ENCODE results near the gene CLN5. TPM values are rescaled to one million over a fixed set of nuclear protein-coding genes. Genes with fewer than 3 reads are reported as not detected.

CLN5 gene
- total RNA-seq, 1 donor from 2014 or later: 10.9 TPM

DNA sequence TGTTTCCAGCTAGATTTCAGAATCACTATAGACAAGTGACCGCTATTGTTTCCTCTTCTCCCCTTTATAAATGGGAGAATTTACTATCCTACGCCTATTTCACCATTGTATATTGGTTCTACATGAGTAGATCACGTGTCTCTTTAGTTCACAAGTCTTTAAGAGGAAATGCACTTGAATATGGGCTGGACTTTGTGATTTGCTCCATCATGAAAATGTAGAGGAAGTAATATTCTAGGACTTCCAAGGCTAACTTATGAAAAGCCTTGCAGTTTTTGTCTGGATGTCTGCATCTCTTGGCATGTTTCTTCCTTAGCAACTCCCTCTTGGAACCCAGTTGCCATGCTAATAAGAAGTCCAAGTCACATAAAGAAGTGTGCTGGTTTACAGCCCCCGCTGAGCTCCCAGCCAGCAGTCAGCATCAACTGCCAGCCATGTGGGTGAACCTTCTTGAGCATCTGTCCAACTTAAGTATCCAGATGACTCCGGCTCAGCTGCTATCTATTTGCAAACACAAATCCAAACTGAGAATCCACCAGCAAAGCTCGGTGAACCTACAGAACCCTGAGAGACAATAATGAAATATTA is 39.9 kb downstream of the CLN5 start:
- Mint-ChIP-seq H3K9me3 (ENCODE audit: unreplicated experiment) (no peaks in the 10 kb centered on the region), H3K4me1 (ENCODE audit: unreplicated experiment) (peaks cover 12% of the 10 kb centered on the region), H3K27ac (ENCODE audit: unreplicated experiment) (no peak overlapping the region), H3K4me3 (ENCODE audit: unreplicated experiment) (no peak overlapping the region), H3K27me3 (ENCODE audit: unreplicated experiment) (peaks cover 4% of the 10 kb centered on the region), H3K36me3 (ENCODE audit: low read depth, unreplicated experiment) (peaks cover 3% of the 10 kb centered on the region)
- no peak for DNase-seq (ENCODE audit: low spot score)
- TF ChIP-seq, protein P1, sequence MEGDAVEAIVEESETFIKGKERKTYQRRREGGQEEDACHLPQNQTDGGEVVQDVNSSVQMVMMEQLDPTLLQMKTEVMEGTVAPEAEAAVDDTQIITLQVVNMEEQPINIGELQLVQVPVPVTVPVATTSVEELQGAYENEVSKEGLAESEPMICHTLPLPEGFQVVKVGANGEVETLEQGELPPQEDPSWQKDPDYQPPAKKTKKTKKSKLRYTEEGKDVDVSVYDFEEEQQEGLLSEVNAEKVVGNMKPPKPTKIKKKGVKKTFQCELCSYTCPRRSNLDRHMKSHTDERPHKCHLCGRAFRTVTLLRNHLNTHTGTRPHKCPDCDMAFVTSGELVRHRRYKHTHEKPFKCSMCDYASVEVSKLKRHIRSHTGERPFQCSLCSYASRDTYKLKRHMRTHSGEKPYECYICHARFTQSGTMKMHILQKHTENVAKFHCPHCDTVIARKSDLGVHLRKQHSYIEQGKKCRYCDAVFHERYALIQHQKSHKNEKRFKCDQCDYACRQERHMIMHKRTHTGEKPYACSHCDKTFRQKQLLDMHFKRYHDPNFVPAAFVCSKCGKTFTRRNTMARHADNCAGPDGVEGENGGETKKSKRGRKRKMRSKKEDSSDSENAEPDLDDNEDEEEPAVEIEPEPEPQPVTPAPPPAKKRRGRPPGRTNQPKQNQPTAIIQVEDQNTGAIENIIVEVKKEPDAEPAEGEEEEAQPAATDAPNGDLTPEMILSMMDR (IDR thresholded peaks at IDR 0.05; ENCODE audit: unreplicated experiment): no peak

DNA sequence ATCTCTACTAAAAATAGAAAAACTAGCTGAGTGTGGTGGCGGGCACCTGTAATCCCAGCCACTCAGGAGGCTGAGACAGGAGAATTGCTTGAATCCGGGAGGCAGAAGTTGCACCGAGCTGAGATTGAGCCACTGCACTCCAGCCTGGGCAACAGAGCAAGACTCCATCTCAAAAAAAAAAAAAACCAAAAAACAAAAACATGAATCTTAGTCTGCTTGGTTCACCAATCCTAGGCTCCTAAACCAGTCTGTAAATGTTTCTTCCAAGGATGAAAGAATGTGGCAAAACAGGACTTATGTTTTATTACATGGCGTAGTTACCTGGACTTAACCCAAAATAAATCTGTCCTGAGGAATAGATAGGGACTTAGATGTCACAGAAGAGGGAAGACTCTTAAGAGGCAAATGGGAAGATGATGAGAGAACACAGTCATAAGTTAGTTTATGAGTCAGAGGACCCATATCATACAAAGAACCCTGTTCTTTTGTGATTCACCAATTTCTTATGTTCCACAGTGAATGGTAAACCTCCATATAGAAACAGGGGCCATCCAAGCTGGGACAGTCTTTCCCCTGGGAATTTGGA is 41.9 kb downstream of the CLN5 start:
- Mint-ChIP-seq H3K4me3 (ENCODE audit: unreplicated experiment) (no peak overlapping the region), H3K27ac (ENCODE audit: unreplicated experiment) (no peak overlapping the region), H3K36me3 (ENCODE audit: low read depth, unreplicated experiment) (no peaks in the 10 kb centered on the region), H3K27me3 (ENCODE audit: unreplicated experiment) (peaks cover 4% of the 10 kb centered on the region), H3K4me1 (ENCODE audit: unreplicated experiment) (peaks cover 2% of the 10 kb centered on the region), H3K9me3 (ENCODE audit: unreplicated experiment) (no peaks in the 10 kb centered on the region)
- no peak for DNase-seq (ENCODE audit: low spot score)
- TF ChIP-seq, protein P1 (IDR thresholded peaks at IDR 0.05; ENCODE audit: unreplicated experiment): no peak

DNA sequence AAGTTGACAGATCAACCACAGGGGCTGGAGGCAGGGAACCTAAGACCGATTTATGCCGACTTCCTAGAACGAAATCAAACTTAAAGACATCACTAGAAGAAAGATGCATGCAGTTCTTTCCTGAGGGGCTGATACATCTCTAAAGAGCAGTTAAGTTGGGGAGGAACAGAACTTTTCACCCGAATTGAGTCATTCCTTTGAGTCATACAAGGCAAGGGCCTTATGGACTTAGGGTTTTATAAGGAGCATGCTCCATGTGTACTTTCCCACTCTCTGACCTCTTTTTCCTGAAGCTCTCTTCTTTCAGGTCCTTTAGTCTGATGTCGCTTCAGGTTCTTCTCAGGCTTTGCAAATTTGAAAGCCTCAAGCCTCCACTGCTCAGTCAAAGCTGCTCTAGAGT is 43.0 kb downstream of the CLN5 start:
- Mint-ChIP-seq H3K4me3 (ENCODE audit: unreplicated experiment) (peak overlapping the region; percentile 31), H3K36me3 (ENCODE audit: low read depth, unreplicated experiment) (no peaks in the 10 kb centered on the region), H3K4me1 (ENCODE audit: unreplicated experiment) (peaks cover 5% of the 10 kb centered on the region), H3K27me3 (ENCODE audit: unreplicated experiment) (peaks cover 3% of the 10 kb centered on the region), H3K27ac (ENCODE audit: unreplicated experiment) (no peak overlapping the region), H3K9me3 (ENCODE audit: unreplicated experiment) (no peaks in the 10 kb centered on the region)
- TF ChIP-seq, protein P1 (IDR thresholded peaks at IDR 0.05; ENCODE audit: unreplicated experiment): no peak
- no peak for DNase-seq (ENCODE audit: low spot score)

GRCh38 chr13:77036279-77036678 is 44.4 kb downstream of the CLN5 start:
- Mint-ChIP-seq H3K9me3 (ENCODE audit: unreplicated experiment) (no peaks in the 10 kb centered on the region), H3K4me3 (ENCODE audit: unreplicated experiment) (no peak overlapping the region), H3K36me3 (ENCODE audit: low read depth, unreplicated experiment) (peaks cover 4% of the 10 kb centered on the region), H3K27me3 (ENCODE audit: unreplicated experiment) (peaks cover 2% of the 10 kb centered on the region), H3K4me1 (ENCODE audit: unreplicated experiment) (peaks cover 5% of the 10 kb centered on the region), H3K27ac (ENCODE audit: unreplicated experiment) (no peak overlapping the region)
- TF ChIP-seq, protein P1 (IDR thresholded peaks at IDR 0.05; ENCODE audit: unreplicated experiment): no peak
- no peak for DNase-seq (ENCODE audit: low spot score)

DNA sequence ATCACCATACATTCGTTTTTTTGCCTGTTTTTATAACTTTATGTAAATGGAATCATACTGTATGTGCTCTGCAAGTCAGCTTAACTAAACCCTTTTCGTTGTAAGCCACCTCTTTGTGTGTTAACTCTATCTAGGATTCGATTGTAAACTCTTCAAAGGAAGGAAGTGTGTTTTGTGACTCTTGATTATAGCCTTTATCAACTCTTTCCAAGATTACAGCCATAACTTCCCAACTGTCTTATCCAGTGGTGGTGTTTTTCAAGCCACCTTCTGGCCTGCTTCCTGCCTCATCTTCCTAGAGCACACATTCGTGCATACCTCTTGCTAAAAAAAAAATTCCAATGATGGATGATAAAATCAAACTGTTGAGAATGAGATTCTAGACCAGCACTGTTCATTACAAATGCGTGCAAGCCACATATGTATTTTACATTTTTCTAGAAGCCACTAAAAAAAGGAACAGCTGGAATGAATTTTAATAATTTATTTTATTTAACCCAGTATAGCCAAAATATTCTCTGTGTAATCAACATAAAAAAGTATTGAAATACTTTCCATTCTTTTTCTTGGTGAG is 47.1 kb downstream of the CLN5 start:
- H3K27me3 Mint-ChIP-seq (ENCODE audit: unreplicated experiment): peaks cover 4% of the 10 kb centered on the region
- peaks cover 4% of the 10 kb centered on the region for H3K36me3 Mint-ChIP-seq (ENCODE audit: low read depth, unreplicated experiment)
- no peak overlapping the region for H3K27ac Mint-ChIP-seq (ENCODE audit: unreplicated experiment)
- no peak for DNase-seq (ENCODE audit: low spot score)
- TF ChIP-seq, protein P1 (IDR thresholded peaks at IDR 0.05; ENCODE audit: unreplicated experiment): no peak
- peaks cover 5% of the 10 kb centered on the region for H3K4me1 Mint-ChIP-seq (ENCODE audit: unreplicated experiment)
- no peaks in the 10 kb centered on the region for H3K9me3 Mint-ChIP-seq (ENCODE audit: unreplicated experiment)
- H3K4me3 Mint-ChIP-seq (ENCODE audit: unreplicated experiment): no peak overlapping the region
